Daoy (cell line): Measurements from ENCODE around the gene B4GALNT2. TPM values are rescaled to one million over a fixed set of nuclear protein-coding genes. Genes with fewer than 3 reads are reported as not detected.

ENCODE experiments used
- total RNA-seq: library from RNA; depleted of rRNA; stranded (reverse); fragments of >200 nt; shearing (Covaris generic); gene quantifications from 2 replicates; pipeline ENCODE4 v1.2.3, GENCODE V29; 2014; rRNA removed

Gene B4GALNT2
- total RNA-seq, 1 experiment from 2014 or later, result 0.63 TPM

Other genes with a start within 250 kb of the B4GALNT2 start
- gene ATP5MC1, start 240.0 kb upstream of the B4GALNT2 start, total RNA-seq, result 91.6 and 105 TPM in 2 replicates
- gene UBE2Z, start 224.4 kb upstream of the B4GALNT2 start, total RNA-seq, result 65.3 and 66.0 TPM in 2 replicates
- 43.2 and 64.9 TPM in 2 replicates for gene SNF8, start 187.9 kb upstream of the B4GALNT2 start, total RNA-seq
- not detected in 2 replicates for gene GIP, start 164.2 kb upstream of the B4GALNT2 start, total RNA-seq
- 15.2 and 16.7 TPM in 2 replicates for gene IGF2BP1, start 135.4 kb upstream of the B4GALNT2 start, total RNA-seq
- not detected in 2 replicates for gene GNGT2, start 77.8 kb downstream of the B4GALNT2 start, total RNA-seq
- gene ABI3, start 77.9 kb downstream of the B4GALNT2 start, total RNA-seq, result 0.29 TPM in 1 of 2 replicates, not detected in the other
- 3.2 TPM in 1 of 2 replicates, not detected in the other for gene PHOSPHO1, start 98.0 kb downstream of the B4GALNT2 start, total RNA-seq
- 4.5 and 6.8 TPM in 2 replicates for gene ZNF652, start 229.5 kb downstream of the B4GALNT2 start, total RNA-seq